A673 (cell line): ENCODE measurements around the gene TNS3. TPM values are rescaled to one million over a fixed set of nuclear protein-coding genes. Genes with fewer than 3 reads are reported as not detected.

Experiments
- BruUV-seq: library from RNA; stranded (reverse); fragments of 400-500 nt; replicated peaks from 2 replicates; lab custom pipeline; 2021; lab: Mats Ljungman, UMichigan
- CTCF ChIA-PET: fragments of 300-600 bp; sonication (Branson Sonifier 250); formaldehyde crosslinking; loops from one replicate; lab custom pipeline; 2022; ENCODE audit warnings: antibody characterized with exemption; lab: Charles Lee
- POLR2A ChIA-PET: fragments of 300-600 bp; sonication (Branson Sonifier 250); formaldehyde crosslinking; loops from one replicate; lab custom pipeline; 2022; ENCODE audit warnings: antibody characterized with exemption; ENCODE audit not compliant: low non-redundant PET; lab: Charles Lee
- DNase-seq: peaks from one replicate; pipeline ENCODE4 v3.0.0-alpha.2; 2015; ENCODE audit warnings: low spot score
- H3K27ac ChIP-seq: fragments of 200-600 bp; sonication (generic); 2 replicates; pipeline ENCODE4 v1.5.1; 2016; ENCODE audit warnings: mixed run types, low read depth, mild to moderate bottlenecking, mixed read lengths, antibody characterized with exemption, low read length; ENCODE audit not compliant: poor library complexity, severe bottlenecking
- H3K27me3 ChIP-seq: fragments of 200-600 bp; sonication (generic); replicated peaks from 2 replicates; pipeline ENCODE4 v1.6.1; 2017; ENCODE audit warnings: mixed run types, low read depth, mild to moderate bottlenecking, mixed read lengths, antibody characterized with exemption, low read length; ENCODE audit not compliant: insufficient read depth, poor library complexity
- H3K36me3 ChIP-seq: fragments of 200-600 bp; sonication (generic); 2 replicates; pipeline ENCODE4 v1.6.1; 2016; ENCODE audit warnings: mixed run types, mild to moderate bottlenecking, mixed read lengths, antibody characterized with exemption, low read length; ENCODE audit not compliant: insufficient read depth, poor library complexity, severe bottlenecking
- H3K4me1 ChIP-seq: fragments of 200-600 bp; sonication (generic); 2 replicates; pipeline ENCODE4 v1.6.1; 2017; ENCODE audit warnings: mixed run types, mild to moderate bottlenecking, mixed read lengths, antibody characterized with exemption, low read length; ENCODE audit not compliant: insufficient read depth, poor library complexity, severe bottlenecking
- H3K4me3 ChIP-seq: fragments of 200-600 bp; sonication (generic); 2 replicates; pipeline ENCODE4 v1.5.1; 2016; ENCODE audit warnings: low read depth, mixed run types, mild to moderate bottlenecking, mixed read lengths, low read length; ENCODE audit not compliant: poor library complexity, severe bottlenecking
- H3K9me3 ChIP-seq: fragments of 200-600 bp; sonication (generic); 2 replicates; pipeline ENCODE4 v1.6.1; 2016; ENCODE audit warnings: mixed run types, low read depth, mild to moderate bottlenecking, mixed read lengths, antibody characterized with exemption, low read length; ENCODE audit not compliant: poor library complexity, severe bottlenecking
- EZH2 ChIP-seq: fragments of 200-600 bp; sonication (generic); IDR thresholded peaks from 2 replicates; pipeline ENCODE4 v1.6.1; 2017; ENCODE audit warnings: borderline replicate concordance, low read depth, mild to moderate bottlenecking, mixed read lengths, antibody characterized with exemption, low read length; ENCODE audit not compliant: poor library complexity, severe bottlenecking
- intact Hi-C: fragments of 100-400 bp; cut with micrococcal nuclease; formaldehyde crosslinking; loops from one replicate; pipeline ENCODE4 v1.10.0; 2022; ENCODE audit not compliant: unreplicated experiment
- total RNA-seq: library from RNA; stranded (reverse); gene quantifications from 2 replicates; pipeline ENCODE4 v1.2.3, GENCODE V29; 2021
- TF ChIP-seq, protein P1 (sequence below): fragments of 300-800, 200-600 bp; sonication (generic); conservative IDR thresholded peaks from 2 replicates; pipeline ENCODE4 v1.5.1; 2017; ENCODE audit warnings: low read depth, mild to moderate bottlenecking, antibody characterized with exemption, low read length, moderate library complexity, mixed read lengths

TNS3 gene
- total RNA-seq, 1 experiment from 2014 or later: not detected

DNA sequence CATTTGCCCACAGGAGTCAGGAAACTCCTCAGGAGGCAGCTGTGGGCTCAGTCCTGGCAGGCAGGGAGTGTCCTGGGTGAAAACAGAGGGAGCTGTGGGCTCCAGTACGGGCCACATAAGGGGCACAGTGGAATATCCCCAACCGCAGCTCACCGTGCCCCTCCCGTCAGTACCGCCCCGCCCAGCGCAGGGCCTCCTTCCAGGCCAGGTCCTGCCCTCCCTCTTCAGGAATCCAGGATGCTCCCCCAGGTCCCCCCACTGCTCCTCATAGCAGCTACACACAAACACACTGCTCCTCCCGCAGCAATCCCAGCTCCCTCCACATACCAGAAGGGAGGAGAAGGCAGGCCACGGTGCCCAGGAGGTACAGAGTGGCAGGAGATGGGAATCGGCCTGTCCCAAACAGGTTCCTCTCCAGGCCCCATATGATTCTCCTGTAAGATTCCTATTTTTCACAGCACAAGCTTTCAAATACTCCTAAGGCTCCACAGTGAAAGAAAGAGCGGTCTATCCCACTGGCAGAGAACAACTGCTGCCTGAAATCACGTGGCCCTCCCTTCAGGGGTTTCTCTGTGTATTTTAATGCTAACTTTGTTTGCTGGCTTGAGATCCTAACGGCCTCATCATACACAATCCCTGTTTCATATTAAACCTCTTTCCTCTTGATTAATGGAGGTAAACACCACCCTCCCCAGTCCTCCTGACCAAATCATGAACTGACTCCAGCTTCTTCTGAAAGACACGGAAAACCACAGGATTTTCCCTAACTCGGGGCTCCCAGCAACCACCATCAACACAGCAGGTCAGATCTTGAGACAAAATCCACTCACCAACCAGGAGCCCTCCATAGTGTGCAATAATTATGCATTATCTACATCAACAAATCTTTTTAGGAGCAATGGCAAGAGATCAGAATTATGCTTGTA, 178.7 kb downstream of the TNS3 start:
- no TSS peak for BruUV-seq
- intact Hi-C loops: no loop called here
- no peak overlapping the region for H3K4me3 ChIP-seq
- H3K27me3 ChIP-seq: peaks cover 5% of the 10 kb centered on the region
- DNase-seq: no peak
- H3K9me3 ChIP-seq: no peaks in the 10 kb centered on the region
- H3K27ac ChIP-seq: no peak overlapping the region
- no peaks in the 10 kb centered on the region for H3K4me1 ChIP-seq
- CTCF ChIA-PET: no interaction called here
- POLR2A ChIA-PET: no interaction called here
- no peaks in the 10 kb centered on the region for H3K36me3 ChIP-seq
- TF ChIP-seq, protein P1, sequence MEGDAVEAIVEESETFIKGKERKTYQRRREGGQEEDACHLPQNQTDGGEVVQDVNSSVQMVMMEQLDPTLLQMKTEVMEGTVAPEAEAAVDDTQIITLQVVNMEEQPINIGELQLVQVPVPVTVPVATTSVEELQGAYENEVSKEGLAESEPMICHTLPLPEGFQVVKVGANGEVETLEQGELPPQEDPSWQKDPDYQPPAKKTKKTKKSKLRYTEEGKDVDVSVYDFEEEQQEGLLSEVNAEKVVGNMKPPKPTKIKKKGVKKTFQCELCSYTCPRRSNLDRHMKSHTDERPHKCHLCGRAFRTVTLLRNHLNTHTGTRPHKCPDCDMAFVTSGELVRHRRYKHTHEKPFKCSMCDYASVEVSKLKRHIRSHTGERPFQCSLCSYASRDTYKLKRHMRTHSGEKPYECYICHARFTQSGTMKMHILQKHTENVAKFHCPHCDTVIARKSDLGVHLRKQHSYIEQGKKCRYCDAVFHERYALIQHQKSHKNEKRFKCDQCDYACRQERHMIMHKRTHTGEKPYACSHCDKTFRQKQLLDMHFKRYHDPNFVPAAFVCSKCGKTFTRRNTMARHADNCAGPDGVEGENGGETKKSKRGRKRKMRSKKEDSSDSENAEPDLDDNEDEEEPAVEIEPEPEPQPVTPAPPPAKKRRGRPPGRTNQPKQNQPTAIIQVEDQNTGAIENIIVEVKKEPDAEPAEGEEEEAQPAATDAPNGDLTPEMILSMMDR: no peak

DNA sequence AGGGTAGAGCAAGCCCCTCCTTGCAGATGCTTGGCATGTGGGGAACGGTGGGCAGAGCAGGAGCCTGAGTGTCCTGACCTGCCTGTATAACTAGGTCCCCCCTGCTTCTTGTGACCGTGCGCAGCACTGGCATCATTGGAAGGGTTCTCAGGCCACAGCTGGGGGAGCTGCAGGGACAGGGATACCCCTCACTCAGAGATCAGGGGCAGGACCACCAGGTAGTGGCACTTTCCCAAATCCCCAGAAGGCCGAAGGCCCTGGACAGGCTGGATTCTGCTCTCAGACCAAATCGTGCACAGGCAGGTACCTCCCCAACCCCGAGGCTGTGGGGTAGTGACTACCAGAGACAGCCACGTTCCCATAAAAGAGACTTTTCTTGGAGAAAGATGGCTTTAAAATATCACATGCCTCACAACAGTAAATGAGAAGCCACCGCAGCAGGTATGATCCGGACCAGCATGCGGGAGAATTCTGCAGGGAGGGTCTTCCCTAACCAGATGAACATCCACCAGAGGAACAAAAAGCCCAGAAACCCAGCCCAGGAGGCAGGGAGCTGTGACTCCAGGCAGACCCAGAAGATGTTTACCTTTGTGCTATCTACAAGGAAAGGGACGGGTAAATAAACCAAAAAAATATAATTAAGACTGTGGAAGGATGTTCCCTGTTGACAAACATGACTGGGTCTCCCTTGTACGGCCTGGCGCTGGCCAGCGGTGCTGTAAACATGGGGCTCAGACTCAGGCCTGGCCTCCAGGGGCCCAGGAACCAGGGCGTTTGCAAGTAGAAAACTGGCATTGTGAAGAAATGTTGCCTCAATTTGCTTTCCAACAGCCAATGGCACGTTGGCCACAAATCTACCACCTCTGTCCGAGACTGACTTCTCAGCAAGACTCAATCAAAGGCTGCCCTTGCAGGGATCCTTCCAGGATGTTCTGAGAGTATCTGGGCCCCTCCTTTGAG, 180.0 kb downstream of the TNS3 start:
- no TSS peak for BruUV-seq
- peaks cover 16% of the 10 kb centered on the region for H3K27me3 ChIP-seq
- no peak overlapping the region for H3K4me3 ChIP-seq
- no peaks in the 10 kb centered on the region for H3K36me3 ChIP-seq
- no peak overlapping the region for H3K27ac ChIP-seq
- ChIA-PET POLR2A (no interaction called here), CTCF (no interaction called here)
- no peaks in the 10 kb centered on the region for H3K9me3 ChIP-seq
- DNase-seq: no peak
- H3K4me1 ChIP-seq: no peaks in the 10 kb centered on the region
- intact Hi-C loops: no loop called here
- TF ChIP-seq EZH2: no peak
- TF ChIP-seq, protein P1: no peak

DNA sequence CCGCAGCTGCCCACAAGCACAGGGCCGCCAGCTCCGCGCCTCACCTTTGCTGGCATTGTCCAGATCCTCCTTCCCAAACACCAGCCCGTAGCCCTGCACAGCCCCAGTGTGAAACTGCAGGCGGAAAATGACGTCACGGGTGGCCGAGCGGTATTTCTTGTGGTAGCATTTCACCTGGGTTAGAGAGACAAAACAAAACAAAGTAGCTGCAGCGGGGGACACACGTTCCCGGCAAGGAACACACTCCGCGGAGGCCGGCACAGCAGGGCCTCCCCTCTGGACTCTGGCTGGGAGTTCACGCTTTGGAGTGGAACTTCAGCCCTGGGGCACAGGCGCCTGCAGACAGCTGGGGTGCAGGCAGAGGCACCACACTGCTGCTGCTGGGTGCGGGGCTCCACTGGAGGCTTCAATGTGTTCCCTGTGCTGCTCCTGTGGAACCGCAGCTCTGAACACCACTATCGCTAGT, 181.1 kb downstream of the TNS3 start:
- no peak overlapping the region for H3K27ac ChIP-seq
- H3K36me3 ChIP-seq: no peaks in the 10 kb centered on the region
- POLR2A ChIA-PET: no interaction called here
- BruUV-seq: no TSS peak
- no peaks in the 10 kb centered on the region for H3K9me3 ChIP-seq
- TF ChIP-seq, protein P1: no peak
- no peak for TF ChIP-seq EZH2
- CTCF ChIA-PET: no interaction called here
- intact Hi-C loops: no loop called here
- H3K4me3 ChIP-seq: no peak overlapping the region
- no peaks in the 10 kb centered on the region for H3K4me1 ChIP-seq
- peaks cover 21% of the 10 kb centered on the region for H3K27me3 ChIP-seq
- DNase-seq: no peak
